Fibroblast of the aortic adventitia (primary cell): ENCODE measurements around the gene ENDOU. TPM values are rescaled to one million over a fixed set of nuclear protein-coding genes. Genes with fewer than 3 reads are reported as not detected.
A peak's percentile ranks its signal among the peaks of the same experiment; 100 is the strongest.

Experiments
- DNase-seq: peaks from one replicate; pipeline ENCODE4 v3.0.0-alpha.2; 2010; ENCODE audit warnings: low read depth
- H3K4me3 ChIP-seq: 2 replicates; pipeline ENCODE4 v1.5.1; 2011; ENCODE audit warnings: low read depth, mild to moderate bottlenecking, control low read depth, low read length, moderate library complexity
- CTCF ChIP-seq: IDR thresholded peaks from 2 replicates; pipeline ENCODE4 v1.5.1; 2011; ENCODE audit warnings: mild to moderate bottlenecking, low read length, control low read depth, inconsistent platforms; ENCODE audit not compliant: insufficient read depth
- total RNA-seq: library from RNA; depleted of rRNA; stranded (reverse); fragments of >200 nt; gene quantifications from 2 replicates; pipeline ENCODE4 v1.2.3, GENCODE V29; 2012; ENCODE audit warnings: low replicate concordance

ENDOU gene
- total RNA-seq, 1 donor = 0.36 TPM

- TF ChIP-seq CTCF = no peak
- DNase-seq = no peak
- H3K4me3 ChIP-seq = no peak overlapping the region
Measured at GRCh38 chr12:47755655-47756562, 30.6 kb upstream of the ENDOU start.

GRCh38 chr12:47754881-47755280, 29.6 kb upstream of the ENDOU start:
- no peak for DNase-seq
- TF ChIP-seq CTCF = no peak
- H3K4me3 ChIP-seq = no peak overlapping the region

GRCh38 chr12:47754126-47754525, 28.8 kb upstream of the ENDOU start:
- DNase-seq = no peak
- TF ChIP-seq CTCF = no peak
- no peak overlapping the region for H3K4me3 ChIP-seq

- H3K4me3 ChIP-seq = no peak overlapping the region
- DNase-seq = no peak
- no peak for TF ChIP-seq CTCF
Measured at GRCh38 chr12:47753021-47754001, 28.0 kb upstream of the ENDOU start.

GRCh38 chr12:47752552-47752951, 27.3 kb upstream of the ENDOU start:
- peak; percentile 68 for DNase-seq
- no peak overlapping the region for H3K4me3 ChIP-seq
- no peak for TF ChIP-seq CTCF

- no peak for DNase-seq
- TF ChIP-seq CTCF = no peak
- no peak overlapping the region for H3K4me3 ChIP-seq
Measured at GRCh38 chr12:47752121-47752520, 26.8 kb upstream of the ENDOU start.
